Stimulated activated CD4-positive, alpha-beta T cell treated with anti-CD3 and anti-CD28 coated beads, Interleukin-12 subunit alpha, Interleukin-12 subunit beta, amount 100 ng/mL, for 48 hours (primary cell): Measurements from ENCODE around the gene EVI2B.
"Not testable (repeated sequence)": the region's sequence is repeated elsewhere in the genome, so short reads cannot be mapped to it uniquely, and the experiment has no call there.

Experiments
- DNase-seq, 3 donors: peaks; one replicate each; pipeline ENCODE4 v3.0.0-alpha.2; 2020; ENCODE audit warnings: low read depth in 2 of 3, low spot score in 1 of 3

Gene EVI2B

DNA sequence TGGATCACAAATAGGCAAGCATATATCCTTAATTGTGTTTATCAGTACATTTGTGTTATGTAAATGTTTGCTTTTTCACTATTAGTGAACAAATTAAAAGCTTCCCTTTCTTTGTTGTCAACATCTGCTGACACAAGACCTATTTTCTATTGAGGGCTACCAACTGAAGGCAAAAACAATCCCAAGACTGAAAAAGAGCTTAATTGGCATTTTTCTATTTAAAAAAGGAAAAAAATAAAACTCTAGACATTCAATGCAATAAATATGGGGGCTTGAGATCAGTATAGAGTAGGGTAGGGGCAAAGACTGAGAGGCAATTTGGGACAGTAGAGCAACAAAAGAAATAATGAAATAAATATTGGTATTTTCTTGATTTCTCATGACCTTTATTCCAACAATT lies 41.1 kb downstream of the EVI2B start:
- no peak for DNase-seq

DNA sequence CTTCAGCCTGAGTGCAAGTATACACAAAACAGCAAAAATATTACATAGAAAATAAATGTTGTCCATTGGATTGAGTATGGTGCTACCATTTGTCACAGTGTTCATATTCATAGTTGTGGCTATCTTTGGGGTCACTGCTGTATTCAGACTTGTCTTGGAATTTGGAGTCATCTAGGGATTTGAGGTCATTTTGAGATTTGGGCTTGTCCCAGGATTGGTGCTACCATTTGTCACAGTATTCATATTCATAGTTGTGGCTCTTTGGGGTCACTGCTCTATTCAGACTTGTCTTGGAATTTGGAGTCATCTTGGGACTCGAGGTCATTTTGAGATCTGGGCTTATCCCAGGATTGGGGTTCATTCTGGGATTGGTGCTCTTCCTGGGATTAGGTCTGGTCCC lies 41.6 kb downstream of the EVI2B start:
- no peak for DNase-seq

DNA sequence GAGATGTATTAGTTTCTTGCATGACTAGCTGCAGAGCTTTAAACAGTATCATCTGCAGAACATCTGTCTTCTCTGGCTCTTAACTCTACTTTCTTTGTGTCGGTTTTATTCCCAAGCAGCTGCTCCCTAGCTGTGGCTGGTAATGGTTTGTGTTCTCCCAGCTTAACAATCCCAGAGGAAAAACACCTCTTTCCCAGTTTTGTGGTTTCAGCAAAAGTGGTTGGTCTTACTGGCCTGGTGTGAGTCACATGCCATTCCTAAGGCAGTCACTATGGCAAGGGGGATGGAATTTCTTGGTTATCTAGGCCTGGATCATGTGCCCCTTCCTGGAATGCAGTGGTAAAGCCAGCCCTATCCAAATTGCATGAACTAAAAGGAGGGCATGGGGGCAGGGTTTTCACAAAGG lies 44.3 kb downstream of the EVI2B start:
- no peak for DNase-seq

DNA sequence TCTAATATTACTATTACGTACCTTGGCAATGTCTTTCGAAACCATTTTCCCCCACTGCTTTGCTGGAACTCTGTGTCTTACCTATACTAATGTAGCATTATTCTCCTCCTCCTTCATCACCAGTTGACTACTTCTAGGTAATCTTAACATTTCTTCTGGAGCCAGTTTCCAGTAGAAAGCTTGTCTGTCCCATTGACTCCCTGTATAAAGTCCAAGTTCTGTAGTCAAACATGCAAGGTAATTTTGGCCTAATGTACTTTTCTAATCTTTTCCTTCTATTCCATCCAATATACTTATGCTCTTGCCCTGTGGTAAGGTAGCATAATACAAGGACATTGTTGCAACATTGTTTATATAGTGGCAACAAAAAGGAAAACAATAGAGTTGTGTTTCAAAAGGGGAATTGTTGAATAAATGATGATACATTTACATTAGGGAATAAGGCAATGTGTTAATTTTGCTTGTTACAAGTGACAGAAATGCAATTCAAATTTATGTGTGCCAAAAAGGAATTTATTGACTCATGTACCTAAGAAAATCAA lies 44.7 kb downstream of the EVI2B start:
- no peak for DNase-seq

DNA sequence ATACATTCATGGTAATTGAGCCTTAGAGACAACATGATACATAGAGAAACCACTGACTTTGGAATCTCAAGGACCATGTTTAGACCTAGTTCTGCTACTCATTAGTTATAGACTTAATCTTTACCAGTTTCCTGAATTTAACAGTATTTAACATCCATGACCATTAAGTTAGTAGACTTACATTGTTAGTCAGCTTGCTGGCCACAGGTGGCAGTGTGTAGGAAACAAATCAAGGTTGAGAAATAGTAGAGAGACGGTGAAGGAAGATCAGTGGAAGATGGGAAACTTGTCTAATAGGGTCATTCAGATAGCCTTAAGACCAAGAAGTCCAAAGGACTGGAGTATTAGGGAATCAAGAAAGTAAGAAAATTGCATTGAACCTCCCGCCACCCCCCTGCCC lies 47.8 kb downstream of the EVI2B start:
- no peak for DNase-seq

DNA sequence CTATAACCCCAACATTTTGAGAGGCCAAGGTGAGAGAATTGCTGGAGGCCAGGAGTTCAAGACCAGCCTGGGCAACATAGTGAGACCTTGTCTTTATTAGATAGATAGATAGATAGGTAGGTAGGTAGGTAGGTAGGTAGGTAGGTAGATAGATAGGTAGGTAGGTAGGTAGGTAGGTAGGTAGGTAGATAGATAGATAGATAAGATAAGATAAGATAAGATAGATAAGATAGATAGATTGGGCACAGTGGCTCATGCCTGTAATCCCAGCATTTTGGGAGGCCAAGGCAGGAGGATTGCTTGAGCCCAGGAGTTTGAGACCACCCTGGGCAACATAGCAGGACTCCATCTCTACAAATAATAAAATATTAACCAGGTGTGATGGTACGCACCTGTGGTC lies 50.9 kb downstream of the EVI2B start:
- DNase-seq, result not testable (repeated sequence)

DNA sequence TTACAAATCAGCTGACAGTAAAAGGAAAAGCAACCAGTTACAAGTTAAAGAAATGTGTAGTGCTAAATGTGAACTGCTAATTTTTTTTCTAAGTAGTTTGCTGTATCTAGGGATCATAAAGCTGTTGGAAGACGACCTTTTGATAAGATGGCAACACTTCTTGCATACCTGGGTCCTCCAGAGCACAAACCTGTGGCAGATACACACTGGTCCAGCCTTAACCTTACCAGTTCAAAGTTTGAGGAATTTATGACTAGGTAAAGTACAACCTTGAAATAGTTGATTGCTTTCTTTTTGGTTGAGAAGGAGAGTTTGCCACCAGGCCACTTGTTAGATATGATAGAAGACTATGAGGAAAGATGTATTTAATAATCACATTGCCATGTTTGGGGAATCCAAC lies 52.3 kb downstream of the EVI2B start:
- no peak for DNase-seq

DNA sequence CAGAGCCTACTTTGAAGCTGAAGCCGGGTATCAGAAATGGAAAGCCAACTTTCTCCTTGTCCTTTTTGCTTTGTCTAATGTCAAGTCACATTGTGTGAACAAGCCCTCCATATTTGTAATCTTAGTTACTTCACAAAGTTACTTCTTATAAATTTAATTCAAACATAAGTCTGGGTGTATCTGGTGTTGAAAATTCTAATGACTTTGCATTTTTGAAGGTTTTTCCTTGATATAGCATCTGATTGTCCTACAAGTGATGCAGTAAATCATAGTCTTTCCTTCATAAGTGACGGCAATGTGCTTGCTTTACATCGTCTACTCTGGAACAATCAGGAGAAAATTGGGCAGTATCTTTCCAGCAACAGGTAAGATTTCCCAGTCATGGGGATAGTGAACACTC lies 53.7 kb downstream of the EVI2B start:
- DNase-seq, result no peak

DNA sequence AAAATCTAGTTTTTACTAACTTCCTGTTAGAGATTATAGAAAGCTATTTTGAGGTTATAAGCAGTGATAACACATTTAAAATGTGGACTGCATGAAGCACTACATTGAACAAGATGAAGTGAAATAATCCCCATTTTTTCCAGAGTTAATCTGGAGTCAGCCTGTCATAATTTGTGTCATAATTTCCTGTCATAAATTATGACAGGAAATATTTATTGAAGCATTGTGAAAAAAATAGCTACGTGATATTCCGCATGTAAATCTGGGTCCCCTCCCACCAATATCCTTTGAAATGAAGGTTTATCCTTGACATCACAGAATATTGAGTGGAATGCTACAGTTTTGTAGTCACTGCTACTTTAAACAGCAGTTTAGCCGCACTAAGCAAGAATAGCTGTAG lies 56.9 kb downstream of the EVI2B start:
- DNase-seq, result no peak

DNA sequence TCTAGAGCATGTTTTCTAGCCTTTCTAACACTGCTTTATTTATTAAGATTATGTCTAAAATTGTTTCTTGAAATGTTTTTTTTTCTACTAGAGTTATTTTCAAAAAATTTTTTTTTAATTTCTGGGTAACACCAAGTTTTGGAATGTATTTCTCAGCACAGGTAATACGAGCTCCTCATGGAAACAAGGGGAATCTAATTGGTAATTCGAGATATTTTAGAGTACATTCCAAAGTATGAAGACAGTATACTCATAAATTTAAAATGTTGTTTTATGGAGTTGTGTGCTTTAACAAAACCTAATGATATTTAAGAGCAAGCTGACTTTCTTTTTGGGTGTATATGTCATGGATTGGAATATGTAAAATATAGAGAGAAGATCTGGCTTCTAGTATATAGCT lies 59.2 kb downstream of the EVI2B start:
- no peak for DNase-seq
